NOMO-1 treated with dmso at 0.1 percent for 144 hours (cell line): ENCODE measurements around the gene ARHGEF18.
"Not testable (repeated sequence)": the region's sequence is repeated elsewhere in the genome, so short reads cannot be mapped to it uniquely, and the experiment has no call there.

Experiments
- DNase-seq: peaks from one replicate; lab custom pipeline; 2025; ENCODE audit not compliant: unreplicated experiment; lab: John Stamatoyannopoulos, UW

ARHGEF18 gene

DNA sequence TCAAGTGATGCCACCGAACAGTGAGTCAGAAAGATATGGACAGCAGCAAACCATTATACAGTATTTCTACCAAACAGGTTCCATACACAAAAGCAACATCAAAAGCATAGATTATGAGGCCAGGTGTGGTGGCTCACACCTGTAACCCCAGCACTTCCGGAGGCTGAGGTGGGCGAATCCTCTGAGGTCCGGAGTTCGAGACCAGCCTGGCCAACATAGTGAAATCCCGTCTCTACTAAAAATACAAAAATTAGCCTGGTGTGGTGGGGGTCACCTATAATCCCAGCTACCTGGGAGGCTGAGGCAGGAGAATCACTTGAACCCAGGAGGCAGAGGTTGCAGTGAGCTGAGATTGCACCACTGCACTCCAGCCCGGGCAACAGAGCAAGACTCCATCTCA lies 1.7 kb upstream of the ARHGEF18 start:
- DNase-seq, result not testable (repeated sequence)

DNA sequence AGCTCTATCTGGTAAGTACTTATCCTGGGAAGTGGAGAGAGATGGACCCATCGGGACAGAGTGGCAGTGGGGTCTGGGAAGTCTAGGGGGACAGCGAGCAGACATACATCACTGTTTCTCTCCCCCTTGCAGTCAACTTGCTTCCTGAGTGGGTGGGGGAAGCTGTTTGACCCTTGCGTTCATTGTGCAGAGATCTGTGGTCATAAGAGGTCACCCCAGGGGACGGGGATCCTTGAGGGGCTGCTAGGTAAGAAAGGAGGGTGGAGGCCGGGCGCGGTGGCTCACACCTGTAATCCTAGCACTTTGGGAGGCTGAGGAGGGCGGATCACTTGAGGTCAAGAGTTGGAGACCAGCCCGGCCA lies 474 bp downstream of the ARHGEF18 start:
- no peak for DNase-seq

DNA sequence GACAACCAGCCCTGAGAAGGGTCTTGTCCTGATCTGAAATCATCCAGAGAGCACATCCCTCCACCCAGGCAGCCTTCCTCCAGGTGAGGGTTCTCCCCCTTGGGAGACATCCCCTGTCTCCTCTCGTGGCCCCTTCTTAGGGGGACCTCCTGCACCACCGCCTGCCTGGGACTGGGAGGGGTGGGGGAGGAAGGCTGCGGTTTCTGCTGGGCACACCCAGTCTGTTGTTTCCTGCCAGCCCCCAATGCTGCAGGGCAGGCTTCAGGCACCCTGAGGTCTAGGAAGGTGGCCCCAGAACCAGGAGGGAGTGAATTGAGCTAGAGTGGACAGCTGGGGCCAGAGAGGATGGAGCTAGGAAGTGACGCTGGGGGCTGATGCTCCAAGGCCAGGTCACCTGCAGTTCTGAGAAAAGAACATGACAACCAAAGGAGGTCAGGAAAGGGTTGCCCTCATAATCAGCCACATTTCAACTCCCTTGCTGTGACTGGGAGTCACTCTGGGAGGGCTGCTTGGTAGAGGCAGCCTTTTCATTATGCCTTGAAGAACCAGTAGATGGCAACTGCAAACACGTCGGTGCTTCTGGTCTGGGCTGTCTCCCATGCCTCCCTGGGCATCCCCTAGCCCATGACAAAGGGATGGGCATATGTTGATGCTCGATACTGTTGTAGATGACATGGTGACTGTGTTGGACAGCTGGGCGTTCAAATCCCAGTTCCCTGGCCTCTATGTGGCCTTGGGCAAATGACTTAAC lies 1.4 kb downstream of the ARHGEF18 start:
- DNase-seq, result peak; percentile 61

DNA sequence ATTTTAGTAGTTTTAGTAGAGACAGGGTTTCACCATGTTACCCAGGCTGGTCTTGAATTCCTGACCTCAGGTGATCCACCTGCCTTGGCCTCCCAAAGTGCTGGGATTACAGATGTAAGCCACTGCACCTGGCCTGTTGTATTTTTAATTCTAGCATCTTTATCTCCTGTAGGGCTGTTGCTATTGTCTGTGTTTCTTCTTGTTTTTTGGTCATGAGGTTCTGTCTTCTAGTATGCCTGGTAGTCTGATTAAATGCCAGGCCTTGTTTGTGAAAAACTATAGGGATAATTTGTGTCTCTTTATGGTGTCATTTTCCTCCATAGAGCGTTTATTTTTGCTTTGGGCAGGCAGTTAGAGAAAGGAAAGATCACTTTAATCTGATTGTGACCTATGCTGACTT lies 3.1 kb downstream of the ARHGEF18 start:
- no peak for DNase-seq

DNA sequence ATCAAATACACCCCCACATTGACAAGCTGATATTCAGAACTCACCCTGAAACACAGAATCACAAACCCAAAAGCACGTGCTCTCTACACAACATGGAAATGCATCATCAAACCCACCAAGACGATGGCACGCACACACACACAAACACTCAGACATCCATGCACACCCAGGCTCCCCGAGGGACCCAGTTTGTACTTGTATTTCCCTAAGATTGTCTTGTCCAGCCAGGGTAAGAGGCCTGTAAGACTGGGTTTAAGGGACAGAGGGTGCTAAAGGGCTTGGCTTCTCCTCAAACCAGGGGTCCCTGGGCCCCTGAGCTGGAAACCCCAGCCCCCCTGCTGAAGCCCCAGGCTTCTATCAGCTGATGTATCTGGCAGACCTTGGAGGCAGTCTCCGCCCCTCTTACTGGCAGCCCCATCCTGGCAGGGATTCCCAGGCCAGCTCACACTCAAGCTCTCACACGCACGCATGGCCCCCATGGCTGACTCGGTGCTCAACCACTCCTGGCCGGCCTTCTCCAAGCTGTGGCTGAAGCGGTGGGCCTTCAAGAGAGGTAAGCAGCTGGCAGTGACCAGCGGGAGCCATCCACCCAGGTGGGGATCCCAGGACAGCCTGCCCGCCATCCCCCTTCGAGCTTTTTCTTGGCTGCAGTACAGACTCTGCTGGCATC lies 6.5 kb downstream of the ARHGEF18 start:
- DNase-seq, result no peak

DNA sequence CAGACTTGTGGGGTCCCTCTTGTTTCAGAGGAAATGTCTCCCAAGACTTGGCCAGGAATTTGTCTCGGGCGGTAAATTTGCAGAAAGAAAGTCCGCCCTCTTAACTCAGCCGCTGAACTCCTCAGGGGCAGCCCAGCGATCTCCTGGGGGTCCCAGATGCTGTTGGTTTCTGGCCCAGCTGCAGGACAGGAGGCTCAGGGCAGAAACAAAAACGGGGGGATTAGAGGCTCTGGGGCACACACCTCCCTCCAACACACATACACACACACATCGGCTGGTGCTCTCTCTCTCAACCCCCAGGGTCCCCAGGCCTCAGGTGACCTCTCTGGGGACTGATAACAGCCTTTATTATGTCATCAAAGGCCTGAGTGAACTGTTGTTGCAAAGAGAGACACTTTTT lies 7.1 kb downstream of the ARHGEF18 start:
- no peak for DNase-seq

DNA sequence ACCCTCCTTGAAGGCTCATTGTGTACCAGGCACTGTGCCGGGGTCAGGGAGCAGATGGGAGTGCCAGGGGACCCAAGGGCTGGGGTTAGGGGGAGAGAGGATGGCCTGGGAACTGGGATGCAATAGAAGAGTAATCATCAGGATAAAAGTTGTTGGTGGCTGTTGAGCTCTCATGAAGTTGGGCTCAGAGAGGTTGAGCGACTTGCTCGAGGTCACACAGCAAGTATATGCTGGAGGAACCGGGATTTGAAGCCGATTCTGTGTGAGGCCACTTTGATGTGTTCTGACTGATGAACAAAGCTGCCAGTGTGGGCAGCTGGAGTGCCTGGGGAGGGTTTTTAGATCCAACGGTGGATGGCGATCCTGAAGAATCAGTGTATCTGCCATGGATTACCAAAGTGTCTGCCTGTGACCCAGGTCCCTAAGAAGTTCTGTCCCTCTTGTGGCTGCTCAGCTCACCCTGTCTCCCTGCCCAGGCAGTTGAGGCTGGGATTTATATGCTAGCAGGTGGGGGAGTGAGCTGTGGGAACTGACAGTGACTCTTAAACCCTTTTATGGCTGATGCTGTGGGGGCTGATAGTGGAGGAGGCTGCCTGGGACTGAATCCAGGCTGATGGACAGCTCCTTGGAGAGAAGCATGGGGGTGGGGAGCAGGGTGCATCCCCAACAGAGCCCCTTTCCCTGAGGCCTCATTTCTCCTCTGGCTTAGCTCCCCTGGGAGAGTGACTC lies 8.3 kb downstream of the ARHGEF18 start:
- no peak for DNase-seq

DNA sequence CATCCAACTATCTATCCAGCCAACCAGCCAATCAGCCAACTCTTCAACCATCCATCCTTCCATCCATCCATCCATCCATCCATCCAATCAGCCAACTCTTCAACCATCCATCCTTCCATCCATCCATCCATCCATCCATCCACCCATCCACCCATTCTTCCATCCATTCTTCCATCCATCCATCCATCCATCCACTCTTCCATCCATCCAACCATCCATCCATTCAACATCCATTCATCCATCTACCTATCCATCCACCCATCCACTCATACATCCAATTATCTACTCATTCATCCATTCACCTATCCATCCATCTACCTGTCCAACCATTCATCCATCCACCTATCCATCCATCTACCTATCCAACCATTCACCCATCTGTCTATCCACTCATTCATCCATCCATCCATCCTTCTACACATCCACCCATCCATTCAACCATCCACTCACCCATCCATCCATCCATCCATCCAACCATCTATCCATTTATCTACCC lies 9.4 kb downstream of the ARHGEF18 start:
- DNase-seq, result no peak

DNA sequence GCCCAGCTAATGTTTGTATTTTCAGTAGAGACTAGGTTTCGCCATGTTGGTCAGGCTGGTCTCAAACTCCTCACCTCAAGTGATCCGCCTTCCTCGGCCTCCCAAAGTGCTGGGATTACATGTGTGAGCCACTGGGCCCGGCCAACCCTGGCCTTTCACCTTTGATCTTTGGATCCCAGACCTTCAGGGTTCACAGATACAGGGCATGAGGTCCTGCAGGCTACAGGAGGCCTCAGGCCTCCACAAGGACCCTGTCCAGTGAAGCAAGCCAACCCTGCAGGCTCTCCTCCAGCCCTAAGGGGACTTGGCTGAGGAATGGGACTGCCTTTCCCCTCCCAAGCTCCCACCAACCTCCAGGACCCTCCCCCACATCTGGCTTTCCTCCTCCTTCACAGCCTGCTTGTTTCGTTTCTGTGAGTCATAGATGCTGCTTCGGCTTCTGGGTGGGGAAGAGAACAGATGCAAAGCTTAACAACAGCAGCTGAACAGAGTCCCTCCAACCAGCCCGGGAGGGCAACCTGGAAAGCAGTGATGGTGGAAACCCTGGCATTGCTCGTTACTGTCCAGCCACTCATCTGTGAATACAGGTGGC lies 11.8 kb downstream of the ARHGEF18 start:
- DNase-seq, result no peak

DNA sequence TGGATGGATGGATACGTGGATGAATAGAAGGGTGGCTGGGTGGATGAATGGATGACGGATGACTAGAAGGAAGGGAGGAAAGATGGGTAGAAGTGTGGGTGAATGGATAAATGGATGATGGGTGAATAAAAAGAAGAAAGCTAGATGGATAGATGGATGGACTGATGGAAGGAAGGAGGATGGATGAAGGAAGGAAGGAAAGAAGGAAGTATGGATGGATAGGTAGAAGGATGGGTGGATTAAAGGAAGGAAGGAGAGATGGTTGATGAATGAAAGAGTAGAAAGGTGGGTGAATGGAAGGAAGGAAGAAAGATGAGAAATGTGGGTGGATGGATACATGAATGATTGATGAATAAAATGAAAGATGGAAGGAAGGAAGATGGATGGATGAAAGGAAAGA lies 14.5 kb downstream of the ARHGEF18 start:
- no peak for DNase-seq

DNA sequence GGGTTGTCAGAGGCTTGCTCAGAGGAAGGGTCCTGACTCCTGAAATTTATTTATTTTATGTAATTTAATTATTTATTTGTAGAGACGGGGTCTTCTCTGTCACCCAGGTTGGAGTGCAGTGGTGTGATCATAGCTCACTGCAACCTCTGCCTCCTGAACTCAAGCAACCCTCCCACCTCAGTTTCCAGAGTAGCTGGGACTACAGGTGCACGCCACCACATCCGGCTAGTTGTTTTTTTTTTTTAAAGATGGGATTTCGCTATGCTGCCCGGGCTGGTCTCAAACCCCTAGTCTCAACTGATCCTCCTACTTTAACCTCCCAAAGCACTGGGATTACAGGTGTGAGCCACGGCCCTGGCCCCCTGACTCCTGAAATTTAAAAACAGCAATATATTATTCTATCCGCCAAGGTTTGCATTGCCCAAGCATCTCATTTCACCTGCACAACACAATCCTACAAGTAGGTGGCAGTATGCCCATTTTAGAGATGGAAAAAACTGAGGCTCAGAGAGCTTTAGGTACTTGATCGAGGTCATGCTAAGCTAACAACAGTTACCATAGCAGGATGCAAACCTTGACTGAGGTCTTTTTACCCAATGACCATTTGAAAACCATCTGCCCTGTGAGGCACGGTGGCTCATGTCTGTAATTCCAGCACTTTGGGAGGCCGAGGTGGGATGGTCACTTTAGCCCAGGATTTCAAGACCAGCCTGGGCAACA lies 18.1 kb downstream of the ARHGEF18 start:
- no peak for DNase-seq

DNA sequence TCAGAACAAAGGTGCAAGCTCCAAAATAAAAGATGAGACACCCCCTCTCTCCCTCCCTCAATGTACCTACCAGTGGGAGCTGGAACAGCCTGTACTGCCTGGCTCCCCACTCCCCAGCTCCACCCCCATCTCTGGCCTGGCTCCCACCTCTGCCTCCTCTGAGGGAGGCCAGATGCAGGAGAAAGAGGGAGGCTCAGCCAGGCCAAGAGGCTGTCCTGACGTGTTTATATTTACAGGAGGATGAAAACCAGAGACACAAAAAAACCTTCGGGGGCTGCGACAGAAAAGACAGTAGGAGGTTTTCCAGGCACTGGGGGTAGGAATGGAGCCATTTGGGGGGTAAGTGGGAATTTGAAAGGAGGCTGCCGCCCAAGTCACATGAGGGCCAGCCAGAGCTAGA lies 19.7 kb downstream of the ARHGEF18 start:
- no peak for DNase-seq

DNA sequence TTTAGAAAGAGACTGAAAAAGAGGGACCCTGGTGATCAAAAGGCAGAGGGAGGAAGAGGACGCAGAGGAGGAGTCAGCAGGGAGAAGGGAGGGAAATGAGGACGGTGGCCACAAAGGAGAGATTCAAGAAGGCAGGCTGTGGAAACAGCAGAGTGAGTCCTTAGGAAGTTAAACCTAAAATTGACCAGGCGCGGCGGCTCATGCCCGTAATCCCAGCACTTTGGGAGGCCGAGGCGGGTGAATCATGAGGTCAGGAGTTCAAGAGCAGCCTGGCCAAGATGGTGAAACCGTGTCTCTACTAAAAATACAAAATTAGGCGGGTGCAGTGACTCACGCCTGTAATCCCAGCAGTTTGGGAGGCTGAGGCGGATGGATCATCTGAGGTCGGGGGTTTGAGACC lies 20.1 kb downstream of the ARHGEF18 start:
- DNase-seq, result not testable (repeated sequence)

DNA sequence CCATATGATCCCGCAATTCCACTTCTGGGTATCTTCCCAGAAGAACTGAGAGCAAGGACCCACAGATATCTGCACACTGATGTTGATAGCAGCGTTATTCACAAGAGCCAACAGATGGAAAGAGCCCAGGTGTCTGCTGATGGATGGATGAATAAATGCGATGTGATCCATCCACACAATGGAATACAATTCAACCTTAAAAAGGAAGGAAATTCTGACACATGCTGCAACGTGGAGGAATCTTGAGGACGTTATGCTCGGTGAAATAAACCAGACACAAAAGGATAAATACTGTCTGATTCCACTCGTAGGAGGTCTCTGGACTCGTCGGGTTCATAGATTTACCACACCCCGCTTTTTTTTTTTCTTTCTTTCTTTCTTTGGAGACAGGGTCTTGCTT lies 21.8 kb downstream of the ARHGEF18 start:
- no peak for DNase-seq

DNA sequence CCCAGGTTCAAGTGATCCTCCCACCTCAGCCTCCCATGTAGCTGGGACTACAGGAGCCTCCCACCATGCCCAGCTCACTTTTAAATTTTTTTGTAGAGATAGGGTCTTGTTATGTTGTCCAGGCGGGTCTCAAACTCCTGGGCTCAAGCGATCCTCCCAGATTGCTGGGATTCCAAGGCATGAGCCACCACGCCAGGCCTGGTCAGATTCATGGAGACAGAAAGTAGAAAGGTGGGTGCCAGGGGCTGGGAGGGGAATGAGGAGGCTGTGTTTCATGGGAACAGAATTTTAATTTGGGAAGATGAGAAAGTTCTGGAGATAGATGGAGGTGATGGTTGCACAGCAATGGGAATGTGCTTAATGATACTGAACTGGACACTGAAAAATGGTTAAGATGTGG lies 22.3 kb downstream of the ARHGEF18 start:
- DNase-seq, result no peak

DNA sequence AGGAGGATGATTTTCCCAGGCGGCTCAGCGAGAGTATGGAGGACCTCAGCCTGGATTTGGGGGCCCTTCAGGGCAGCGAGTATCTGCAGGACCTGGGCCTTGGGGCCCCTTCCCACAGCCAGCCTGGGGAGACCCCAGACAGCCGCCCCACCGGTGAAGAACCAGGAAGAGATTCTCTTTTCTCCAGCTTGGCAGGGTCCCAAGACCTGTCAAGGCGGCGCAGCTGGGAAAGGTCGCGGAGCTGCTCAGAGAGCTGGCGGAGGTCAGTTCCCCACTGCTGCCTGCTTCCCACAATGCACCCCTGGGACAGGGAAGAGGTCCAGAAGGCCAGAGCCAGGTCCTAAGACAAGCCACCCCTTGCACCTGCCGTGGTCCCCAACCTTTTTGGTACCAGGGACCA lies 24.1 kb downstream of the ARHGEF18 start:
- no peak for DNase-seq

DNA sequence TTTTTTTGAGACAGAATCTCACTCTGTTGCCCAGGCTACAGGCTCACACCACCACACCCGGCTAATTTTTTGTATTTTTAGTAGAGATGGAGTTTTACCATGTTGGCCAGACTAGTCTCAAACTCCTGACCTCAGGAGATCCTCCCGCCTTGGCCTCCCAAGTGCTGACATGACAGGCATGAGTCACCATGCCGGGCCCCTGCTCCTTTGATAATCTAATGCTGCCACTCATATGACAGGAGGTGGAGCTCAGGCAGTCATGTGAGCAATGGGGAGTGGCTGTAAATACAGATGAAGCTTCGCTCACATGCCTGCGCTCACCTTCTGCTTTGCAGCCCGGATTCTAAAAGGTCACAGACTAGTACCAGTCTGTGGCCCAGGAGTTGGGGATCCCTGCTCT lies 25.1 kb downstream of the ARHGEF18 start:
- DNase-seq, result no peak

DNA sequence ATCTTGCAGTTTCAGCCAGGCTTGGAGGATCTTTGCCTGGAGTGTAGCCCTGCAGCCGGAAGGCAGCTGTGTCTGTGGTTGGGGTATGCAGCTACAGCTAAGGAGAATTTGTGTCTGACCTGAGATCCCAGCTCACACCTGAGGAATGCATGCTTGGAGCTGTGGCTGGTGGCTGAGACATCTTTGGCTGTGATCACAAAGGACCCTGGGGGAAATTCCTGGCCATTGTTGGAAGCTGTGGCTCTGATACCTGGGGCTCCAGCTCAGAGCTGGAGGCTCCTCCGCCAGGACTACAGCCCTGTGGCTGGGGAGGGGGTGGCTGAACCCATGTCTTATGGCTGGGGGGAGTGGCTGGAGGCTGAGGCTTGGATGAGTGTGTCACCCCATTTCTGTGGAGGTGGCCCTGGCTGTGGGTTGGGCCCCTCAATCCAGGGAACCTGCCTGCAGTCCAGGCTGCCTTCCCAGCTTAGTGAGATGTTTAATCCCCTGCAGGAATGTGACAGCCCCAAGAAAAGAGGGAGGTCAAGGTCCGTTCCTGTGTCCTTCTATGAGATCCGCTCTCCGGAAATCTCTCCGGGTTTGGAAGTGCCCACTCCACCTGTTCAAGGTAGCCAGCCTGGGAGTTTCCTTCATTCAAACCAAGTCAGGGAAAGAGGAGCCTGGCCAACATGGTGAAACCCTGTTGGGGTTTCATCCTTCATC lies 27.6 kb downstream of the ARHGEF18 start:
- no peak for DNase-seq

DNA sequence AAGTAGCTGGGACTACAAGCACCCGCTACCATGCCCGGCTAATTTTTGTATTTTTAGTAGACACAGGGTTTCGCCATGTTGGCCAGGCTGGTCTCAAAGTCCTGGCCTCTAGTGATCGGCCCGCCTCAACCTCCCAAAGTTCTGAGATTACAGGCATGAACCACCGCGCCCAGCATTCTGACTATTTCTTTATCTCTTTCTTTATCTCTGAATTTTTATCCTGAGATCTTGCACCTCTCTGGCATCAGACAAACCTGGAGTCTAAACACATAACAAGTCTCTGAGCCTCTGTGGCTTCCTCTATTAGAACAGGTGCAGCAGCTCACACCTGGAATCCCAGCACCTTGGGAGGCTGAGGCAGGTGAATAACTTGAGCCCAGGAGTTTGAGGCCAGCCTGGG lies 28.5 kb downstream of the ARHGEF18 start:
- DNase-seq, result no peak

DNA sequence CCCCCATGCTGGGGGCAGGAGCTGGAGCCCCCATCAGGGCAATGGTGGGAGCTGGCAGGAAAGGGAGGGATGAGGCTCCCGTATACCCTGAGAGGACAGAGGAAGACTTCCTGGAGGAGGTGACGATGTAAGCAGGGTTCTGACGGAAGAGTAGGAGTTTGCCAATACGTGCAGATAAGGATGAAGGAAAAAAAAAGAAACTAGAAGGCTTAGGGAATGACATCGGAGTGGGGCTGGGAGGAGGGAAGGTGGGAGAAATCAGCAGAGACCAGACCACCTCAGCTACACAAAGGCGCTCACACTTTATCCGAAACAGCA lies 32.3 kb downstream of the ARHGEF18 start:
- no peak for DNase-seq

DNA sequence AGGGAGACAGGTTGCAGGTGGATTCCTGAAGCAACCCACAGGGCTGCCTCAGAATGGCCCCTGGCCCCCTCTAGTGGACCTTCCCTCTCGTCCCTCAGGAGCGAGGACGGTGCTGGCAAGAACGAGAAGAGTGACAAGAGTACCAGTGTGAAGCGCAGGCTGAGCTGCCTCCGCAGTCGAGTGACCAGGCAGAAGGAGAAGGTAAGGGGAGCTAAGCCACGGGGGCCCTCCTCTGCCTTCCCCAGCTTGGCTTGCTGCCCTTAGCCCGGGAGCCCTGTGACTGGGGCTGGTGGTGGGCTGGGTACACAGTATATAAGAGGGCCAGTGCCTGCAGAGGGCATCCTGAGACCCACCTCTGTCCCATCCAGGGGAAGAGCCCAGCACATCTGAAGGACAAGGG lies 34.0 kb downstream of the ARHGEF18 start:
- DNase-seq, result no peak
